NCI-H748 treated with DMSO at 0.1 percent for 48 hours (cell line): ENCODE results near the gene ANKRD50.

Source experiments
- DNase-seq: peaks from one replicate; lab custom pipeline; 2025; lab: John Stamatoyannopoulos, UW

The ANKRD50 gene

DNA sequence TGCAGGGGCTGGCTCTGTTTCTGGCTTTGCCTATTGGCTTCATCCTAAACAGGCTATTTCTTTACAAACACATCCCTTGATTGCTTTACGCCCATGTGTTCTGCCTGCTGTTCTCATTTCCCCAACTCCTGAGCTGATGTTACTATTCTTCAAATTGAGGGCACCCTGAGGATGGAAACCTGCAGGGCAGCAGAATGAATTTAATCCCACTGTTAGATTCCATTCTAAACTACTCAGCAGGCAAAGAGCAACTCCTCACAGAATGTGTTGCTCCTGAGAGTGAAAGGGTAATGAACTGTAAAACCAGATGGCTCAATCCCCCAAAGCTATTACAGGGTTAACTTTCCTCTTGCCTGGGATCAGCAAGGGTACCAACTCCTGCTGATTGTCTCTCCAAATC lies 75.7 kb downstream of the ANKRD50 start:
- no peak for DNase-seq

DNA sequence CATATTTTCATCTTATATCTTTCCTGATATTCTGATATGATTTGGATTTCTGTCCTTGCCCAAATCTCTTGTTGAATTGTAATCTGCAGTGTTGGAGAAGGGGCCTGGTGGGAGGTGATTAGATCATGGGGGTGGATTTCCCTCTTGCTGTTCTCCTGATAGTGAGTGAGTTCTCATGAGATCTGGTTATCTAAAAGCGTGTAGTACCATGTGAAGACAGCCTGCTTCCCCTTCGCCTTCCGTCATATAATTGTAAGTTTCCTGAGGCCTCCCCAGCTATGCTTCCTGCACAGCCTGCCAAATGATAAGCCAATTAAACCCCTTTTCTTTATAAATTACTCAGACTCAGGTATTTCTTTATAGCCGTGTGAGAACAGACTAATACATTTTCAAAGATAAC lies 77.2 kb downstream of the ANKRD50 start:
- no peak for DNase-seq

GRCh38 chr4:124633285-124633941 lies 79.1 kb downstream of the ANKRD50 start:
- no peak for DNase-seq

DNA sequence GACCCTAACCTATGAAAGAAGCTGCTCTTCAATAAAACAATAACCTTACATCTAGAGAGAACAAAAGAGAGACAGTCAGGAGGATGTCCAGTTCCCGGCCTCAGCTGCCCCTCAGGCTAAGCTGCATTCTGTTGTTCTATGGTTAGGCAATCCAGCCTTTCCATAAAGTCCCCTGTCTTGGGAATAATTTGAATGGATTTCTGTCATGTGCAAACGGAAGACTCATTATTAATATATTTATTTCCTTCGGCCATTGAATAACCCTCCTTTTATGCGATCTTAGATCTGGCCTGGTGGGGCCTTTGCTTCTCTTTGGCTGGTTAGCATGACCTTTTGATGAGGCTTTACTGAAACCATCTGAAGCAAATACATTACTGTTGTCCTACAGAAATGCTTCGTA lies 80.1 kb downstream of the ANKRD50 start:
- DNase-seq = no peak

- no peak for DNase-seq
Measured at GRCh38 chr4:124631760-124632159, 80.8 kb downstream of the ANKRD50 start.

GRCh38 chr4:124629681-124630080 lies 82.9 kb downstream of the ANKRD50 start:
- DNase-seq = no peak
